CD4-positive, alpha-beta T cell treated with Interleukin-6 for 4 hours (primary cell): ENCODE results near the gene GRPR.
"Not testable (repeated sequence)": the region's sequence is repeated elsewhere in the genome, so short reads cannot be mapped to it uniquely, and the experiment has no call there.

Experiments used
- DNase-seq: peaks from one replicate; pipeline ENCODE4 v3.0.0-alpha.2; 2020; ENCODE audit warnings: mixed read lengths

Gene GRPR

DNA sequence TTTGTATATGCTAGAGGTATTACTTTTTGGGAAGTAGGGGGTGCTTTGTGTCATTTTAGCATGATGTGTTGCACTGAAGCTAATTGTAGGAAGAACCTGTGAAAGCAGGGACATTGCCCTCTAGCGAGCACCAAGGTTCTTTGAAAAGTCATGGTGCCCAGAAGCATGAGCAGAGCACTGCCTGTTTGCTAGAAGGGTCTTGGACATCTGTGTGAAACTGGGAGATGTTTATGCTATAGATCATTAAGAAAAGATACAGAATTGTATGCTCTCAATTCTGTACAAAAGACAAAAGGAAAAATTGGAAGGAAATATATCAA, 14.7 kb downstream of the GRPR start:
- DNase-seq, result no peak

DNA sequence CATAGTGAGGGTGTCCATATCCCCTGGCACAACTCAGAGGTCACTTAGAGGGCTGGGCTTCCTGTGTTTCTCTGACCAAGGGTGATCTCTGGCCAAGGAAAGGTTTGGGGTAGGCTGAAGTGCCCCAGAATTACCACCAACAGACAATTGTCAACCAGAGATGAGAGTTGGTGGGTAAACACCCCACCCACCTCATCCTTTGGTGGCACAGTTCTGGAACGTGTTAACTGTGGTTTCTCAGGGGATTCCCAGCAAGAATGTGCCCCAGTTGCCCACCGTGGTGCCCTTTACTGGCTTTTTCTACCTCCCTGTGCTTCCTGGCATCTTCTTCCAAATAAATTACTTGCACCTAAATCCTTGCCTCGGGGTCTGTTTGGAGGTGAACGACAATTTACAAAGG, 17.1 kb downstream of the GRPR start:
- DNase-seq, result no peak

DNA sequence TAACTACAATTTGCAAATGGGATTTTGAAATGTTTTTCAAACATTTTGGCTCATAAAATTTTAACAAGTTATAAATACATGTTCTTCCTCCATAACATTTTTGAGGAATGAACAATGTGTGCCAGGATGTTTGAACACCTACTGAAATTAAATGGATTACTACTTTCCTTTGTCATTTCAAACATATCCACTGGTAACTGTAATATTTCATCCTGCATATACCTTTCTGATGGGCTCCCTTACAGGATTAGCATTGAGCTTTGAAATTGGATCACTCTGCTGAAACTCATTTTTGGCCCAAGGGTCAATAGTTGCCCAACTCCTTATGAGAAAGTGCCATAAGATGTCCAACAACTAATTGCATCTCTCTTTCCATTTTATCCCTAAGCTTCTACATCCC, 17.6 kb downstream of the GRPR start:
- no peak for DNase-seq

DNA sequence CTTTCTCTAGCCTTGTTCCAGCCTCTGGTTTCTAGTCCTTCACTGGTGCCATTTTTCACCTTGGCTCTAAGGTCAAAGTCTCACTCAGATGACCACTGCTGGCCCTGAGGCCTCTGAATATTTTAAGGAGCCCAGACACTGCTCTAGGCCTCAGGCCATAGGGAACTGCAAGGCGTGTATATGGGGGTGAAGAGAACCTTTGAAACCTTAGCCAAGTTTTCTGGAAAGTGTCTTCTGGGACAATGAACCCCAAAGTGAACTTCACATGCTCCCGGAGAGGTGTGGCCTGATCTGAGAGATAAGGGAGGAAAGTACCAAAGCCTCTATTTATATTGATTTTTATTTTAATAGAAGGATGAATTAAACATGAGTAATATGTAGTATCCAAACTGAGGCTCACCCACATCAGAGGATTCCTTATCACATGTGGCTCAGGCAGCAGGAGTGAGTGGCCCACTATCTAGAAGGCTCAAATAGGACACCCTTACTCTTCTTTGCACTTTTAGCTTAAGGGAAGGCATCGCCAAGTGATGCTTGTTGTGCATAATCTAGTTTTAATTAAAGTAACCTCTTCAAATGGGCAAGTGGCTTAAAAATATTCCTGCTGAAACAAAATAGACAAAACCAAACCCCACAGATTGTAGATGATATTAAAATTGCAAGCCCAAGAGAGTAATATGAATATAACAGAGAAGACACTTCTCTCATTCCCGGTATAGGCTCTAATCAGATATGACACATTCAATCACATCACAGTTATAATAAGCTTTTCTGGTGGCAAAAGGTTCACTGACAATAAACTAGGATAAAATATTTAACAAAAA, 18.3 kb downstream of the GRPR start:
- DNase-seq, result no peak

DNA sequence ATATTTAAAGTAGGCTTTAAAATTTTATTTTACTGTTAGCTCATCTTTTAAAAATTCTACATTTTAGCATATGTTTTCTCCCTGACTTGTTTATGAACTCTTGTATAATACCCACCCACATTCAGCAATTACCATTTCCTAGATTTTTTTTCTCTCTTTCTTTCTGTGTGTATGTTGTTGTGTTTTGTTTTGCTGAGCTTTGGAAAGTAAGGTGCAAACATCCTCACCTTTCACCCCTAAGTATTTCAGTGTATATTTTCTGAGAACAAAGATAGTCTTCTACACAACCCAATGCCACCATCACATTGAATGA, 18.8 kb downstream of the GRPR start:
- DNase-seq, result no peak

DNA sequence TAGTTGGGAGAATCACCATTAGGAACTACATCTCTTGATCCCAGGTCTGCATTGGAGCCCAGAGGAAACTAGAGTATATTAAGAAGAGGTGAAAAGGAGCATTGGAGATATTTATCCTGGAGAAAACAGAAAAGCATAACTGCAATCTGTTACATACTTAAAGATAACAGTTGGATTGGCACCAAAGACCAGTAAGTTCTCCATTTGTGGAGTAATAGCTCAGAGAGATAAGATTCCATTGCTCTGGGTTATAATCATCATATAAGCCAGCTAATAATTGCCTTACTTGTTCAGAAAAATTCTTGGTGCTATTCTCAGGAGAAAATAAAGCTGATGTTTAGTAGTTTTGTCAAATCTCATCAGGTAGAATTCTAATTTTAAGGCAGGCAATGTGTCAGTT, 20.6 kb downstream of the GRPR start:
- no peak for DNase-seq

DNA sequence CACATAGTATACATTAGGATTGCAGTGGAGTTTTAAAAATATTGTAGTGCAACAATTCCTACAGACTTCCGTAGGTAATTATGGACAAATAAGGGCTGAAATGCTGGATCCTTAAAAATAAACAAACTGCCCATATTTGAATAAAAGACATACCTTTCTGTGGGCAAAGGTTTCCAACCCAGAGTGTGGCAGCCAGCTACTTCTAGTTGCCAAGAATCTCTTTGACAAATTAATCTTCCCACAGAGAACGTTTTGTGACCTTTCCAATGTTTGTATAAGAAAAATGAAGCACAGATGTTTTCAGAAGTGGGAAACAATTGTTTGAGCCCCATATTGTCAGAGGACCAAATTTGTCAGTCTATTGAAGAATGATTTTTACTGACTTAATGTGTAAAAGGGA, 21.1 kb downstream of the GRPR start:
- DNase-seq, result no peak

DNA sequence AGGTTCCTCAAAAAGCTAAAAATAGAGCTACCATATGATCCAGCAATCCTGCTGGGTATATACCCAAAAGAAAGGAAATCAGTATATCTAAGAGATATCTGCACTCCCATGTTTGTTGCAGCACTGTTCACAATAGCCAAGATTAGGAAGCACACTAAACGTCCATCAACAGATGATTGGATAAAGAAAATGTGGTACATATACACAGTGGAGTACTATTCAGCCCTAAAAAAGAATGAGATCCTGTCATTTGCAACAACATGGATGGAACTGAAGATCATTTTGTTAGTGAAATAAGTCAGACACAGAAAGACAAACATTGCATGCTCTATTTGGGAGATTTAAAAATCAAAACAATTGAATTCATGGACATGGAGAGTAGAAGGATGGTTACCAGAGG, 21.7 kb downstream of the GRPR start:
- not testable (repeated sequence) for DNase-seq

DNA sequence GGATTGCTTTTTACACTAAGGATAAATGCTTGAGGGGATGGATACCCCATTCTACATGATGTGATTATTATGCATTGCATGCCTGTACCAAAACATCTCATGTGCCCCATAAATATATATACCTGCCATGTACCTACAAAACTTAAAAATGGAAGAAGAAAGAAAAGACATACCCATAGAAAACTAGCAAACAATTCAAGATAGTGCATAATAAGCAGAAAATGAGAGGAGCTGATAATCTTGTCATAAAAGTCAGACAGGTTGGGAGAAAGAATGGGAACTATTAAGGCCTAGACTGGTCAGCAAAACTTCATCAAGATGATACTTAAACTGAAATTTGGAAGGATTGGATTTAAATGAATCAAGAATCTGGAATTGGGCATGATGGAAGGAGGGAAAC, 22.3 kb downstream of the GRPR start:
- DNase-seq, result no peak

DNA sequence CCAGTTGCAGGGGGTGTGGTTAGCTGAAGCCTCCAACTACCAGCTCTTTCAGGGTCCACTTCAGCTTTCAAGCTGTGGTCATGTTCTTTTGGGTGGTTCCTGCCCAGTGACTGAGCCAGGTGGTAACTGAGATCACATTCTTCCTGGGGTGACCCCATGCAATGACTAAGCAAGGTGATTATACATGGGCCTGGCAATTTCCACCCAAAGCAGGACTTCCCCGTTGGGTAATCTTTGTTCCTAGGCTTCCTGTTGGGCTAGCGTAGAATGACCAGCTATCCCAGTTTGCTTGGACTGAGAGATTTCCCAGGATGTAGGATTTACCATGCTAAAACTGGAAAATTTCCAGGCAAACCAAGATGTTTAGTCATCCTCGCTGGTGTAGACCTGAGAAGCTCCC, 25.5 kb downstream of the GRPR start:
- no peak for DNase-seq

DNA sequence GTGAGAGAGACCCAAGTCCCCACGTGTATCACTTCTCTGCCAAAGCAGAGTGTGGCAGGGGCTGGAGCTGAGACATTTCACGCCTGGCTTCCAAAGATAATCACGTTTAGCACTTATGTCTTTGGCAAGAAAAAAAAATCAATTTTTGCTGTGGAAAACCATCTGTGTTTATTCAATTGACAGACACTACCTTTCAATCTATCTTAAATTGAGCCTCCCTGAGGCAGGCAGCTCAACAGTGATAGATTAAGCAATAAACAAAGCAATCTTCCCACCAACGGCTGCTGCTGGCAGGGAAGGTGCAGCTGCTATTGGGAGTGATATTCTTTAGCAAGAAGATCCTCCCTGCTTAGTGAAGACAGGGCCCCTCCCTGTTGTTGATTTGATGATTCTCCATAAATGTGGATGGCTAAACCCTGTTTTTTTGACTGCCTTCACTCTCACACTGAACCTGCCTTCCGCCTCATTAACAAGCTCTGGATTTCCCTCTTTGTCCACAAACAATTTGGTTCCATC, 32.3 kb downstream of the GRPR start:
- no peak for DNase-seq

DNA sequence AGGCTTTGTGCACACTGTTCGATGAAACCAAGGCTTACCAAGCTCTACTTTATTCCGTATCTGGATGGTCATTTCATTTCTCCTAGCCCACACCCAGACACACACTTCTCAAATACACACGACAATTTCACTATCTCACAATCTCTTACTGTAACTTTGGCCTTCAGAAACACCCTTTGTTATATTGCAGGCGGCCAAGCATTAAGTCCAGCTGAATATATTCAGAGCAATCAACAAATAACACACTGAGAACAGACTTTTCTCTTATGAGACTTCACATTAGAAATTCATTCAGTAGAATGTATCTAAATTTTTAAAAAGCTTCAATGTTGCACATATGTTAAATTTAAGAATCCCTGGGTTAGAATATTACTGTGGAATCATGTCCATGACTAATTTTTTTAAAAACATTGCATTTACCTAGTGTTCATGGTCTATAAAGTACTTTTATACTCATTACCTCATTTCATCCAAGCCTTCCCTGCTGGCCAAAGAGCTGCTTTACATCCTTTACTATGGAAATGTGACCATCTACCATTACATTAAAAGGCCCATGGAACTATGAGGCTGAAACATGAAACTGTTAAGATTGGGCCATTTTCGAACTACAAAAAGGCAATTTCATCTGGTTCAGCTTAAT, 33.4 kb downstream of the GRPR start:
- DNase-seq, result no peak

DNA sequence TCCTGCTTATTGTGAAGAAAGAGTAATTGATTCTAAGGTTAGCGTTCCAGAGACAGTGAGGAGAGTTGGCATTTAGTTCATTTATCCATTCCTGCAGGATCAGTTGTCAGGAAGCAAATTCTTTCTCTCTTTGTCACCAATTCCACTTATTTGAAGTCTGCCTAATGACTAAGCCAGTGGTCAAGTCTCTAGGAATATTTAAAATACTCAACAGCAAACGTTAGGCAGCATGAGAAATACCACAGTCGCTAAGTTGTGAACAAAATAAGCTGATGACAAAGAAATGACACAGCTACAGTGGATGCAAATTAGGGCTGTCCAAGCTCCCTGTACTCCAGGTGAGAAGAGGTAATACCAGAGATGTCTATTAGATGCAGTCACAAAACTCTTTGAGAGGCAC, 37.4 kb downstream of the GRPR start:
- DNase-seq, result no peak

DNA sequence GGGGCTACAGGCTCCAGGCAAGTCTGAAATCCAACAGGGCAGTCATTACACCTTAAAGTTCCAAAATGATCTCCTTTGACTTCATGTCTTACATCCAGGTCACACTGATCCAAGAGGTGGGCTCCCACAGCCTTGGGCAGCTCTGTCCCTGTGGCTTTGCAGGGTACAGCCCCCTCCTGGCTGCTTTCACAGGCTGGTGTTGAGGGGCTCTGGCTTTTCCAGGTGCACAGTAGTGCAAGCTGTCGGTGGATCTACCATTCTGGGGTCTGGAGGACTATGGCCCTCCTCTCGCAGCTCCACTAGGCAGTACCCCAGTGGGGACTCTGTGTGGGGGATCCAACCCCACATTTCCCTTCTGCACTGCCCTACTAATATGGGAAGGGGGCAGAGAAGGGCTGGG, 37.8 kb downstream of the GRPR start:
- not testable (repeated sequence) for DNase-seq

DNA sequence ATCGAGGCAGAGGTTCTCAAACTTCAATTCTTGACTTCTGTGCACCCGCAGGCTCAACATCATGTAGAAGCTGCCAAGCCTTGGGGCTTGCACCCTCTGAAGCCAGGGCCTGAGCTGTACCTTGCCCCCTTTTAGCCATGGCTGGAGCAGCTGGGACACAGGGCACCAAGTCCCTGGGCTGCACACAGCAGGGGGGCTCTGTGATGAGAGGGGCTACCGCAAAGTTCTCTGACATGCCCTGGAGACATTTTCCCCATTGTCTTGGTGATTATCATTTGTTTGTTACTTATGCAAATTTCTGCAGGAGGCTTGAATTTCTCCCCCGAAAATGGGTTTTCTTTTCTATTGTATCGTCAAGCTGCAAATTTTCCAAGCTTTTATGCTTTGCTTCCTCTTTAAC, 39.0 kb downstream of the GRPR start:
- no peak for DNase-seq

DNA sequence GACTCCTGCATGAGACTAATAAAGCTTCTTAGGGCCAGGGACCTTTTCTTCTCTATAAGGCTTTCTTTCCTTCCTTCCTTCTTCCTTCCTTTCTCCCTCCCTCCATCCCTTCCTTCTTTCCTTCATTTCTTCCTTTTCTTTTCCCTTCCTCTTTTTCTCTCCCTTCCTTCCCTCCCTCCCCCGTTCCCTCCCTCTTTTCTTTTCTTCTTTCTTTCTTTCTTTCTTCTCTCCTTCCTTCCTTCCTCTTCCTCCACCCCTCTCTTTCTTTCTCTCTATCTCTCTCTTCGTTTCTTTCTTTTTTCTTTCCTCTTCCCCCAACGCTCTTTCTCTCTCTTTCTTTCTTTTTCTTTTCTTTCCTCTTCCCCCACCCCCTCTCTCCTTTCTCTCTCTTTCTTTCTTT, 41.4 kb downstream of the GRPR start:
- DNase-seq, result no peak

DNA sequence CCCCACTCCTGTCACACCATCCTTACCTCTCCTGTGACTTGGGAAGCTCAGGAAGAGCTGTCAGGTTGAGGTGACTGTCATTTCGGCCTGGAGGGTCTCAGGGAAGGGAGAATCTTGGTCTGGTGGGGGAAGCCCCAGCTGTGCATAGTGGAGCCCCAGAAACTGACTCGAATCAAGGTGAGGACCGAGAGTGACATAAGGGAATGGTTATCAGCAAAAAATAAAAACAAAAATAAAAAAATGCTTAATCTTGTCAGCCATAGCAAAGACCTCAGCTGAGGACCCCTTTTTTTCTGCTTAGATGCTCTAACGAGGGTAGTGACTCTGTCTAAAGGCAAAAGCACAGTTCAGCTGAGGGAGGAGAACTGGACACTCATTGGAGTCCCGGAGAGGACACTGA, 43.8 kb downstream of the GRPR start, which contains the start of gene MAGEB17:
TSS of gene MAGEB17 (plus strand) at position 301 of the 400 bp plus-strand sequence. CDS start 2,902 bp downstream, outside the sequence.
- DNase-seq, result no peak

DNA sequence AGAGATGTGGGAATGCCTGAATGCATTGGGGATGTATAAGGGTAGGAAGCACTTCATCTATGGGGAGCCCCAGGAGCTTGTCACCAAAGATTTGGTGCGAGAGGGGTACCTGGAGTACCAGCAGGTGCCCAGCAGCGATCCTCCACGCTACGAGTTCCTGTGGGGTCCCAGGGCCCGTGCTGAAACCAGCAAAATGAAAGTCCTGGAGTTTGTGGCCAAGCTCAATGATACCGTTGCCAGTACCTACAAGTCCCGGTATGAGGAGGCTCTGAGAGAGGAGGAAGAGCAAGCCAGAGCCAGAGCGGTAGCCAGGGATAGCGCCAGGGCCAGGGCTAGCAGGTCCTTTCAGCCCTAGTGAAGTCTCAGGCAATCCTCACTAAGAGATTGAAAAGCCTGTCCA, 47.7 kb downstream of the GRPR start:
- no peak for DNase-seq

DNA sequence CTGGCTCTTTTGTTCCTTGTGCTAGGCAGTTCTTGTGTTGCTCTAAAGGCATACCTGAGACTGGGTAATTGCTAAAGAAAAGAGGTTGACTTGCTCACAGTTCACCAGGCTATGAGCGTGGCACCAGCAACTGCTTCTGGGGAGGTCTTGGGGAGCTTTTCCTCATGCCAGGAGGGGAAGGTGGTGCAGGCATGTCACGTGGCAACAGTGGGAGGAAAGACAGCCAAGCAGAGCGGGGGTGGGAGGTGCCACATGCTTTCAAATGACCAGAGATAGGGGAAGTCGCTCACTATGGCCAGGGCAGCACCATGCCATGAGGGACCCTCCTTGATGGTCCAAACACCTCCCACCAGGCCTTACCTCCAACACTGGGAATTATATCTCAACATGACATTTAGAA, 48.6 kb downstream of the GRPR start:
- no peak for DNase-seq

DNA sequence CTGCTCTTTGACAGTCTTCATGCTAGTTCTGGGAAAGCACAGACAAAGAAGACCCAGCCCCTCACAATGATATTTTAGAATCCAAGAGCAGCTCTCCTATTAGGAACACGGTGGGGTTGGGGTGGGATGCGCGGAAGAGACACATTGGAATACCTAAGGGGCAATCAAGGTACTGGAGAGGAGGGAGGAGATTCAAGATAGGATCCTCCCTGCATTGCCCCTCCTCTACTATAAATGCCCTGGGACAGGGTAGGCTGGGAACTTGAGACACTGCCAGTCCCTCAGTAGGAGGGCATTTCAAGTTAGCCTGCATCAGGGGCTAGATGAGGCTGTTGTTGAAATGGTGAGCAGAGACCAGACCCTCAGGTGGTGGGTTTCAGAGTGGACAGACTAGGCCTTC, 49.0 kb downstream of the GRPR start:
- no peak for DNase-seq

DNA sequence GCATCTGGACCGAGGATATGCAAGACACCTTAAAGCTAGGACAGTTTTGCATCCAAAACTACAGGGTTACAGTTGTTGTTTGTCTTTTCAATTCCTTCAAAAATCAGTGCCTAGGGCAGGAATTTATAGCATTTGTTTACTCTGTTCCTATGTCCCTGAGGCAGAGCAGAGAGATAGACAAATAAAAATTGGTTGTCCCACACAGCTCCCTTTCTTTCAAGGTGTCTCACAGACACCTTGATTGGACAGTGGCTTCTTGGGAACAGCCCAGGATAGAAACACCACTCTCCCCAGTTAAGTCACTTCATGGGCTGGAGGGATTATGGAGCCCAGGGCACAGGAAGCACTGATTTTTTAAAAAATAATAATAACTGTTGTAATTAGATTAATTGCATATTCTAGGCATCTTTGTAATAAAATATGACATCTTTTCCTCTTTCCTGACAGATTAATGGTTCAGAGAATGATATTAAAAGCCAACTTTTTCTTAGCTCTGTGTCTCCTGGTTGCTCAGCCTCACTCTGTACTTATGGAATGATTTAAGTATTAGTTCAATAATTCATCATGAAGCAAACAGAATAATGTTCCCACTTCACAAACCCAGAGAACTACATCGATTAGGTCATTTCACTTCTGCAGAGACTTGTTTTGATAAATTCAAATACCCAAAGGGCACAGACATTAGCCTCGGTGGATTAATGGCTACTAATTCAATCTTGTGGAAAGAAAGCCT, 52.1 kb downstream of the GRPR start:
- no peak for DNase-seq

DNA sequence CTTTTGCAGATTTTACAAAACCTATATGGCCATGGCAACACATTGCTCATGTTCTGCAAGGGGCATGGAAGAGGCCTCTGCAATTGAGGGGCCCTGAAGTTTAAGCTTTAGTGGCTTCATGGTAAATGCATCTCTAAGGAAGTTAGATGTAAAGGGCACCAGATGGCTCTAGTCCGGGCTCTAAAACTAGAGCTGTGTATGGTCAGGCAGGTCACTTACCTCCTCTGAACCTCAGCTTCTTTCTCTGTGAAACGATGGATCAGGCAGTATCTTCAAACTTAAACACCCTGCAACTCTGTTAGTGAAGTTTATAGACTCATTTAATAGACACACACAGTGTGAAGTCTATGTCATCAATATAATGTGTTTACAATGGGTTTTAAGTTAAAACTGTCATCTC, 53.9 kb downstream of the GRPR start:
- no peak for DNase-seq

DNA sequence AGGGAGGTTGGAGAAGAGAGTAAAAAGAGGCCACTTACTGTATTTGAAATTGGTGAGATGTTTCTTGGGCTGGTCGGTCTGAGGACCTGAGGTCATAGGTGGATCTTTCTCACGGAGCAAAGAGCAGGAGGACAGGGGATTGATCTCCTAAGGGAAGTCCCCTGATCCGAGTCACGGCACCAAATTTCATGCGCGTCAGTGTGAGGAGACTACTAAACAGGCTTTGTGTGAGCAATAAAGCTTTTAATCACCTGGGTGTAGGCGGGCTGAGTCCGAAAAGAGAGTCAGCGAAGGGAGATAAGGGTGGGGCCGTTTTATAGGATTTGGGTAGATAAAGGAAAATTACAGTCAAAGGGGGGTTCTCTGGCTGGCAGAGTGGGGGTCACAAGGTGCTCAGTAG, 60.5 kb downstream of the GRPR start:
- not testable (repeated sequence) for DNase-seq

DNA sequence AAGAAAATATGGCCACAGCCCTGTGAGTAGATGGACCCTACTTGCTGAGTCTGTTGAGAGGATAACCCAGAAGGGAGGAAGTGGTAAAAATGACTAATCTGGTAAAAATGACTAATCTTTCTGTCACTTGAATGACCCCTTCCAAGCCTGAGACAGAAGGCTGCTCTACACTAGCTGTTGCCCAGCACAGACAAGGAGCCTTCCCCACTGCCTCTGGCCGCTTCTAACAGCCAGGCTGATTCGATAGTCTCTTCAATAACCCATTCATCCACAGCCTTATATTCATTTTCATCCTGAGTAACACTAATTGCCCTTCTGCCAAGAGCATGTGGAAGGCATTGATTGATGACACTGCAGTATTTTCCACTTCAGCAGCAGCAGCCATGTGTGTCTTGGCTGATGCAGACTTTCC, 62.4 kb downstream of the GRPR start:
- no peak for DNase-seq
